Measurements from ENCODE around the gene CHAT.

The CHAT gene

GRCh38 chr10:49611166-49611815 lies 2.5 kb upstream of the CHAT start:
- in situ Hi-C loops (cut with MboI; ENCODE audit: low sequenced_read_pairs) = no loop called here

GRCh38 chr10:49611816-49612512 lies 1.9 kb upstream of the CHAT start:
- in situ Hi-C loops (cut with MboI; ENCODE audit: low sequenced_read_pairs) = no loop called here

- in situ Hi-C loops (cut with MboI; ENCODE audit: low sequenced_read_pairs) = no loop called here
These were observed 1.2 kb upstream of the CHAT start for GRCh38 chr10:49612513-49613164.

GRCh38 chr10:49613165-49613881 lies 514 bp upstream of the CHAT start:
- in situ Hi-C loops (cut with MboI; ENCODE audit: low sequenced_read_pairs) = no loop called here

- in situ Hi-C loops (cut with MboI; ENCODE audit: low sequenced_read_pairs) = no loop called here
These were observed 683 bp downstream of the CHAT start for GRCh38 chr10:49614242-49615198.

- in situ Hi-C loops (cut with MboI; ENCODE audit: low sequenced_read_pairs) = no loop called here
These were observed 1.4 kb downstream of the CHAT start for GRCh38 chr10:49615213-49615612.

GRCh38 chr10:49615721-49616120 lies 1.9 kb downstream of the CHAT start:
- in situ Hi-C loops (cut with MboI; ENCODE audit: low sequenced_read_pairs) = no loop called here

- in situ Hi-C loops (cut with MboI; ENCODE audit: low sequenced_read_pairs) = no loop called here
These were observed 2.7 kb downstream of the CHAT start for GRCh38 chr10:49616421-49617101.

- in situ Hi-C loops (cut with MboI; ENCODE audit: low sequenced_read_pairs) = no loop called here
These were observed 3.5 kb downstream of the CHAT start for GRCh38 chr10:49617121-49618020.

- in situ Hi-C loops (cut with MboI; ENCODE audit: low sequenced_read_pairs) = no loop called here
These were observed 5.0 kb downstream of the CHAT start for GRCh38 chr10:49618821-49619220.

GRCh38 chr10:49619613-49620012 lies 5.8 kb downstream of the CHAT start:
- in situ Hi-C loops (cut with MboI; ENCODE audit: low sequenced_read_pairs) = no loop called here

- in situ Hi-C loops (cut with MboI; ENCODE audit: low sequenced_read_pairs) = no loop called here
These were observed 6.5 kb downstream of the CHAT start for GRCh38 chr10:49620286-49620810.

GRCh38 chr10:49620841-49621378 lies 7.1 kb downstream of the CHAT start:
- in situ Hi-C loops (cut with MboI; ENCODE audit: low sequenced_read_pairs) = no loop called here

- in situ Hi-C loops (cut with MboI; ENCODE audit: low sequenced_read_pairs) = no loop called here
These were observed 7.7 kb downstream of the CHAT start for GRCh38 chr10:49621561-49621960.

GRCh38 chr10:49622426-49623425 lies 8.9 kb downstream of the CHAT start:
- in situ Hi-C loops (cut with MboI; ENCODE audit: low sequenced_read_pairs) = no loop called here

GRCh38 chr10:49624629-49625028 lies 10.8 kb downstream of the CHAT start:
- in situ Hi-C loops (cut with MboI; ENCODE audit: low sequenced_read_pairs) = no loop called here

GRCh38 chr10:49625411-49625810 lies 11.6 kb downstream of the CHAT start:
- in situ Hi-C loops (cut with MboI; ENCODE audit: low sequenced_read_pairs) = no loop called here
